ENCODE data around the gene RPL36. TPM values are rescaled to one million over a fixed set of nuclear protein-coding genes. Genes with fewer than 3 reads are reported as not detected.
A peak's percentile ranks its signal among the peaks of the same experiment; 100 is the strongest.

The RPL36 gene
- polyA plus RNA-seq, 1 of the 3 experiments (the other 2 are of a cell fraction): 1,383 TPM

DNA sequence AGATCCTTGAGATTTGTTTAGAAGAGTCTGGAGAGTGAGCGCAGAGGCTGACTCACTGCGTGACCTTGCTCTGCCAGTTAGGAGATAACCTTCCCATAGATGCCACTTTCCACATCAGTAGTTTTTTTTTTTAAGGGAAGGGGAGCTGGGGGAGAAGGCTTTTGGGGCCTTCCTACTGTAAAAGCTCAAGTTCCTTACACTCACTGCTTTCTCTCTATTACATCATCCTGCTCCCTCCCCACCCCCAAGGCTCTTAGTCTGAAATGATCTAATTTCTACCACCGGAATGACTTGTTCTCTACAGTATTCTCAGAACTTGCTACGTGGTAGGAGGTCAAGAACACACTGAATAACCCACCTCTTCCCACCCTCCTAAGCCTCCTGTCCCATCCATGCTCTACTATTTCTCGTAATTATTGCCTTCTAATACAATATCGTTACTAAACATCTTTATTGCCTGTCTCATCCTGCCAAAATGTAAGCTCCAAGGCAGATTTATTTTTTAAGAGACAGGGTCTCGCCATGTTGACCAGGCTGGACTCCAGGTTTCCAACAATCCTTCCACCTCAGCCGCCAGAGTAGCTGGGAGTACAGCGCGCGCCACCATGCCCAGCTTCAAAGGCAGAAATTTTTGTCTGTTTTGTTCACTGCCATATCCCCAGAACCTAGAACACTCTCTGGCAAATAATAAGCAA is 28.6 kb downstream of the RPL36 start:
- Histone ChIP-seq H3K79me2 (ENCODE audit: insufficient read depth) (peaks cover 61% of the 10 kb centered on the region), H3K9me3 (no peaks in the 10 kb centered on the region), H3K4me1 (ENCODE audit: control insufficient read depth in 1 of 2, insufficient read depth in 2 of 2, low read depth in 1 of 2, low read length in 1 of 2) (peaks cover 10 to 13% of the 10 kb centered on the region in 2 experiments; a peak in 3 of 4 replicates), H3K27me3 (ENCODE audit: insufficient read depth) (no peaks in the 10 kb centered on the region), H4K20me1 (ENCODE audit: insufficient read depth) (peaks cover 18% of the 10 kb centered on the region), H3F3A (replicated peaks; ENCODE audit: insufficient read depth) (peaks cover 13% of the 10 kb centered on the region), H2AFZ (ENCODE audit: low read depth) (no peak overlapping the region), H3K27ac (ENCODE audit: low read depth in 2 of 2, low read length in 1 of 2) (peak overlapping the region; percentile 90 to 97; a peak in 3 of 4 replicates), H3K4me2 (peak overlapping the region; percentile 100), H3K36me3 (replicated peaks in 1 of 2; ENCODE audit: control insufficient read depth in 1 of 2, insufficient read depth in 2 of 2, low read length in 1 of 2) (peaks cover 2 to 9% of the 10 kb centered on the region in 2 experiments), H3K4me3 (ENCODE audit: low read depth in 2 of 2, low read length in 1 of 2) (peak overlapping the region; percentile 84 to 95), H3K9me2 (no peaks in the 10 kb centered on the region), H3K9ac (peak overlapping the region; percentile 96)
- ChIA-PET CTCF (interaction anchor here (4.1 kb wide), 1 partner anchor 28 kb away, joined by 31 read pairs; the partner anchor contains the start of gene RPL36), POLR2A (interaction anchor here (1.0 to 1.8 kb wide), 4 partner anchors 12 to 81 kb away, joined by 4 to 12 read pairs (median 6); partner anchors contain the start of gene RPL36)
- no peak for DNase-seq
- TF ChIP-seq POLR2AphosphoS5 (IDR thresholded peaks at IDR 0.05; ENCODE audit: low read depth, low read length) (peak; percentile 55; the same call in 1 of the 2 replicates), NFIC (IDR thresholded peaks at IDR 0.05; ENCODE audit: borderline replicate concordance) (no peak), GATA2 (CRISPR knock-in tag; IDR thresholded peaks at IDR 0.05) (no peak), TEAD4 (IDR thresholded peaks at IDR 0.05; ENCODE audit: borderline replicate concordance, insufficient read depth) (no peak), RCOR1 (IDR thresholded peaks at IDR 0.05; ENCODE audit: low read length) (no peak), TAF1 (IDR thresholded peaks at IDR 0.05; ENCODE audit: borderline replicate concordance, low read depth, low read length) (peak; percentile 29; the same call in 1 of the 2 replicates), MEF2A (IDR thresholded peaks at IDR 0.05; ENCODE audit: borderline replicate concordance, low read depth) (no peak)
- TF ChIP-seq, protein P1, sequence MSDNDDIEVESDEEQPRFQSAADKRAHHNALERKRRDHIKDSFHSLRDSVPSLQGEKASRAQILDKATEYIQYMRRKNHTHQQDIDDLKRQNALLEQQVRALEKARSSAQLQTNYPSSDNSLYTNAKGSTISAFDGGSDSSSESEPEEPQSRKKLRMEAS (IDR thresholded peaks at IDR 0.05; ENCODE audit: low read depth): no peak
- WGBS (ENCODE audit: low lambda C conversion rate): 7% methylated on average over 11 of the region's 11 CpGs

- peaks cover 54% of the 10 kb centered on the region for H3K79me2 ChIP-seq (ENCODE audit: insufficient read depth)
- no peaks in the 10 kb centered on the region for H3K27me3 ChIP-seq (ENCODE audit: insufficient read depth)
- H3K36me3 ChIP-seq (replicated peaks in 1 of 2; ENCODE audit: control insufficient read depth in 1 of 2, insufficient read depth in 2 of 2, low read length in 1 of 2): peaks cover 0 to 5% of the 10 kb centered on the region in 2 experiments
- DNase-seq: no peak
- H3K9ac ChIP-seq: peak overlapping the region; percentile 96
- H3K4me2 ChIP-seq: peak overlapping the region; percentile 100
- CTCF ChIA-PET: interaction anchor here (0.7 to 4.1 kb wide), 10 partner anchors 11 to 99 kb away, joined by 3 to 31 read pairs (median 4); partner anchors contain the start of gene RPL36
- peak overlapping the region; percentile 90 to 97 for H3K27ac ChIP-seq (ENCODE audit: low read depth in 2 of 2, low read length in 1 of 2)
- no peaks in the 10 kb centered on the region for H3K9me2 ChIP-seq
- peaks cover 18% of the 10 kb centered on the region for H4K20me1 ChIP-seq (ENCODE audit: insufficient read depth)
- peaks cover 13% of the 10 kb centered on the region for H3F3A ChIP-seq (replicated peaks; ENCODE audit: insufficient read depth)
- H3K4me3 ChIP-seq (ENCODE audit: low read depth in 2 of 2, low read length in 1 of 2): peak overlapping the region; percentile 84 to 95
- WGBS (ENCODE audit: low lambda C conversion rate): 1% methylated on average over 21 of the region's 58 CpGs
- no peaks in the 10 kb centered on the region for H3K9me3 ChIP-seq
- TF ChIP-seq, protein P1 (IDR thresholded peaks at IDR 0.05; ENCODE audit: low read depth): no peak
- no peak for TF ChIP-seq TCF12 (IDR thresholded peaks at IDR 0.05)
- TF ChIP-seq NRF1 (IDR thresholded peaks at IDR 0.05; ENCODE audit: low read depth, low read length): no peak
- TF ChIP-seq NFIC (IDR thresholded peaks at IDR 0.05; ENCODE audit: borderline replicate concordance): no peak
- TF ChIP-seq, protein P2, sequence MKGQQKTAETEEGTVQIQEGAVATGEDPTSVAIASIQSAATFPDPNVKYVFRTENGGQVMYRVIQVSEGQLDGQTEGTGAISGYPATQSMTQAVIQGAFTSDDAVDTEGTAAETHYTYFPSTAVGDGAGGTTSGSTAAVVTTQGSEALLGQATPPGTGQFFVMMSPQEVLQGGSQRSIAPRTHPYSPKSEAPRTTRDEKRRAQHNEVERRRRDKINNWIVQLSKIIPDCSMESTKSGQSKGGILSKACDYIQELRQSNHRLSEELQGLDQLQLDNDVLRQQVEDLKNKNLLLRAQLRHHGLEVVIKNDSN (IDR thresholded peaks at IDR 0.05; ENCODE audit: borderline replicate concordance, low read depth): no peak
- no peak for TF ChIP-seq EP300 (IDR thresholded peaks at IDR 0.05; ENCODE audit: borderline replicate concordance in 1 of 2, low read depth in 1 of 2, low read length in 1 of 2)
- no peak for TF ChIP-seq MXI1 (IDR thresholded peaks at IDR 0.05; ENCODE audit: low read depth, low read length)
- TF ChIP-seq JUND (IDR thresholded peaks at IDR 0.05): no peak
- no peak for TF ChIP-seq RXRA (IDR thresholded peaks at IDR 0.05; ENCODE audit: borderline replicate concordance, low read depth)
- no peak for TF ChIP-seq SIN3A (IDR thresholded peaks at IDR 0.05; ENCODE audit: borderline replicate concordance, low read depth, low read length)
- TF ChIP-seq IRF3 (IDR thresholded peaks at IDR 0.05; ENCODE audit: low read depth, low read length): no peak
- TF ChIP-seq RAD21 (IDR thresholded peaks at IDR 0.05; ENCODE audit: low read length): no peak
- TF ChIP-seq, protein P3, sequence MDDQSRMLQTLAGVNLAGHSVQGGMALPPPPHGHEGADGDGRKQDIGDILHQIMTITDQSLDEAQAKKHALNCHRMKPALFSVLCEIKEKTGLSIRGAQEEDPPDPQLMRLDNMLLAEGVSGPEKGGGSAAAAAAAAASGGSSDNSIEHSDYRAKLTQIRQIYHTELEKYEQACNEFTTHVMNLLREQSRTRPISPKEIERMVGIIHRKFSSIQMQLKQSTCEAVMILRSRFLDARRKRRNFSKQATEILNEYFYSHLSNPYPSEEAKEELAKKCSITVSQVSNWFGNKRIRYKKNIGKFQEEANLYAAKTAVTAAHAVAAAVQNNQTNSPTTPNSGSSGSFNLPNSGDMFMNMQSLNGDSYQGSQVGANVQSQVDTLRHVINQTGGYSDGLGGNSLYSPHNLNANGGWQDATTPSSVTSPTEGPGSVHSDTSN (IDR thresholded peaks at IDR 0.05): no peak
- TF ChIP-seq YY1 (IDR thresholded peaks at IDR 0.05; ENCODE audit: low read depth): no peak
- no peak for TF ChIP-seq TAF1 (IDR thresholded peaks at IDR 0.05; ENCODE audit: borderline replicate concordance, low read depth, low read length)
- no peak for TF ChIP-seq GABPA (IDR thresholded peaks at IDR 0.05; ENCODE audit: low read depth)
- TF ChIP-seq ELF1 (IDR thresholded peaks at IDR 0.05): no peak
- POLR2A ChIA-PET: interaction anchor here (0.6 to 1.8 kb wide), 8 partner anchors 12 to 80 kb away, joined by 3 to 12 read pairs (median 4); partner anchors contain the start of gene RPL36
- no peak overlapping the region for H2AFZ ChIP-seq (ENCODE audit: low read depth)
- peaks cover 10 to 13% of the 10 kb centered on the region in 2 experiments; a peak in 3 of 4 replicates for H3K4me1 ChIP-seq (ENCODE audit: control insufficient read depth in 1 of 2, insufficient read depth in 2 of 2, low read depth in 1 of 2, low read length in 1 of 2)
Measured at GRCh38 chr19:5719274-5719960, 29.3 kb downstream of the RPL36 start.
